Activated CD8-positive, alpha-beta memory T cell treated with anti-CD3 and anti-CD28 coated beads, Interleukin-2, amount 50 U/mL, for 4 hours (primary cell): ENCODE results near the gene AP4S1.
"Not testable (repeated sequence)": the region's sequence is repeated elsewhere in the genome, so short reads cannot be mapped to it uniquely, and the experiment has no call there.

Experiments used
- DNase-seq: peaks from one replicate; pipeline ENCODE4 v3.0.0-alpha.2; 2020

AP4S1 gene

DNA sequence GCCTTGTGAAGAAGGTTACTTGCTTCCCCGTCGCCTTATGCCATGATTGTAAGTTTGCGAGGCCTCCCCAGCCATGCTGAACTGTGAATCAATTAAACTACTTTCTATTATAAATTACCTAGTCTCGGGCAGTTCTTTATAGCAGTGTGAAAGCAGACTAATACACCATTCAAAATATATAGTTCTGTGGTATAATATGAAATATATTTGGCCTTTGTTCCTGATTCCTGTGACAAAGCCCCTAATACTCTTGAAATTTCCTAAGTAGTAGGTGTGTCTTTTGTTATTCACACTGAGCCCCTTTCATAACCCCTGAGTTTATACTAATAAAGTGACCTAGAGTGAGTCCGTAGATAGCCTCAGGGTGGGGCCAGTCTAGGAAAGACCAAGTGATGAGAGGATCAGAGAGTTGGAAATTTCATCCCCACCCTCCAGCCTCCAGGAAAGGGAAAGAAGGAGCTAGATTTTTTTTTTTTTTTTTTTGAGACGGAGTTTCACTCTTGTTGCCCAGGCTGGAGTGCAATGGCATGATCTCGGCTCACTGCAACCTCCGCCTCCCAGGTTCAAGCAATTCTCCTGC, 20.1 kb downstream of the AP4S1 start:
- no peak for DNase-seq

- no peak for DNase-seq
These were observed 22.1 kb downstream of the AP4S1 start for GRCh38 chr14:31047503-31047902.

- no peak for DNase-seq
These were observed 25.6 kb downstream of the AP4S1 start for GRCh38 chr14:31051023-31051422.

DNA sequence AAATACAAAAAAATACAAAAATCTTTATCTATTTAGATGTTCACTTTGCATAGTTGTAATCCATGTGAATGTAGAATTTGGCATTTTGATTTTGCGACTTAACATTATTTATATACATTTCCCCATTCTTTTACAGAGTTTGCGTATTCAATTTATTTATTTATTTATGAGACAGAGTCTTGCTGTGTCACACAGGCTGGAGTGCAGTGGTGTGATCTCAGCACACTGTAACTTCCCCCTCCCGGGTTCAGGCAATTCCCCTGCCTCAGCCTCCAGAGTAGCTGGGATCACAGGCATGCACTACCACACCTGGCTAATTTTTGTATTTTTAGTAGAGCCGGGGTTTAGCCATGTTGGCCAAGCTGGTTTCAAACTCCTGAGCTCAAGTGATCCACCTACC, 26.1 kb downstream of the AP4S1 start:
- no peak for DNase-seq

DNA sequence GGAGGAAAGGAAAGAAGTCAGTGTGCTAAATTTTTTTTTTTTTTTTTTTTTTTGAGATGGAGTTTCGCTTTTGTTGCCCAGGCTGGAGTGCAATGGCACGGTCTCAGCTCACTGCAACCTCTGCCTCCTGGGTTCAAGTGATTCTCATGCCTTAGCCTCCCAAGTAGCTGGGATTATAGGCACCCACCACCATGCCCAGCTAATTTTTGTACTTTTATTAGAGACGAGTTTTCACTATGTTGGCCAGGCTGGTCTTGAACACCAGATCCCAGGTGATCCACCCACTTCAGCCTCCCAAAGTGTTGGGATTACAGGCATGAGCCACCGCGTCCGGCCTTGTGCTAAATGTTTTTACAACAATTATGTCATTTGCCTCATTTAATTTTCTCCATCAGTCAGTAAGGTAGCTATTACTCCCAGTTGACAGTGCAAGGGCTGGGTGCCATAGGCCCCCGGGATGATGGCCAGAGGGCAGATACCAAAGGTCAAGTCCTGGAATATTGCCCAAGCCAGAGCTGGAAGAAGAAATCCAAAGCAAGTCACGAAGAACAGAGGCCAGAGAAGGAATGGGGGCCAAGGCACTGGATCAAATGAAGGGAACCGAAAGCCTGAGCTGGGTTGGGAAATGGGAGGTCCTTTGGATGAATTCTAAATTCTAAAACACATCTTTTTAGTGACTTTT, 27.6 kb downstream of the AP4S1 start:
- DNase-seq, result not testable (repeated sequence)

DNA sequence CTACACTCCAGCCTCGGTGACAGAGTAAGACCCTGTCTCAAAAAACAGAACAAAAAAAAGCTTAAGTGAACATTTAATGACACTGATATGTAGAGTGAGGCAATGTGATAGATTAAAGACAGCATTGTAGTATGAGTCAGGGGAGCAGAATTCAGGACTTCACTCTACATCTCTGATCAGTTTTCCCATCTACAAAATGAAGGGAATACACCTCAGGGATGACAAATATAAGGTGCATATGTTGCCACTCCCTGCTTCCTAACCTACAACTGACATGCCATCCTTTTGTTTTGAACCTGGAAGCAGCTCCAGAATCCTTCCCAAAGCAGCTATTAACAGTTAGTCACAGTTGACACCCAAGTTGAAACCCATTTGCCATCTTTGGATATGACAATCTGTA, 31.6 kb downstream of the AP4S1 start:
- no peak for DNase-seq

GRCh38 chr14:31057701-31058364, 32.4 kb downstream of the AP4S1 start:
- no peak for DNase-seq

- DNase-seq, result no peak
These were observed 33.9 kb downstream of the AP4S1 start for GRCh38 chr14:31059152-31059924.

DNA sequence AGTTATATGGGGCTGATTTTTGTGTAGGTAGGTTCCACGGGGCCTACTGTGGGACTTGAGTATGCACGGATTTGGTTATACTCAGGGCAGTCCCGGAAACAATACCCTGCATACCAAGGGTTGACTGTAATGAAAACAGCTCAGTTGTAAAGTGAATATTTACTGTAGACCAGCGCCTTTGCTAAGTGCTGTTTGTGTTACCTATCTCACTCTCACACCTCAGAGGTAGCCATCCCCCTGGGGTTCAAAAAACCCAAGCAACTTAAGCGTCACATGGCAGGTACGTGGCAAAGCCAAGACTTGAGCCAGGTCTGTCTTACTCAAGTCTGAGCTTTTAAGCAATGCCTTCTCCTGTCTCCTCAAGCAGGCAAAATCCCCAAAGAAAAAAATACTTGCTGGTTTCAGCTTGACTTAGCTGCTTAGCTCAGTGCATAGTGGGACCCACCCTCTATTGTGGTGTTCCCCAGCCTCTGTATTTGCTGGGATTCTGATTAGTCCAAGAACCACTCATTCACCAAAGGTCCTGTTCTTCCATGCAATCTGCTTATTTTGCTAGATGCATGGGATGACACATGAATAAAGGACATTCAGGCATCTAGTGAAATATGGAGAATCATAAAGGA, 34.9 kb downstream of the AP4S1 start:
- no peak for DNase-seq

DNA sequence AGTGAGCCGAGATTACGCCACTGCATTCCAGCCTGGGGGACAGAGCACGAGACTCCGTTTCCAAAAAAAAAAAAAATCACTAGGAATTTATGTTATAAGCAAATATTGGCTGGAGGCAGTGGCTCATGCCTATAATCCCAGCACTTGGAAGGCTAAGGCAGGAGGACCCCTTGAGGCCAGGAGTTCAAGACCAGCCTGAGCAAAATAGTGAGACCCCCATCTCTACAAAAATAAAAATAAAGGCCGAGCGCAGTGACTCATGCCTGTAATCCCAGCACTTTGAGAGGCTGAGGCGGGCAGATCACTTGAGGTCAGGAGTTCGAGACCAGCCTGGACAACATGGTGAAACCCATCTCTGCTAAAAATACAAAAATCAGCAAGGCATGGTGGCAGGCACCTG, 37.5 kb downstream of the AP4S1 start:
- DNase-seq, result not testable (repeated sequence)

DNA sequence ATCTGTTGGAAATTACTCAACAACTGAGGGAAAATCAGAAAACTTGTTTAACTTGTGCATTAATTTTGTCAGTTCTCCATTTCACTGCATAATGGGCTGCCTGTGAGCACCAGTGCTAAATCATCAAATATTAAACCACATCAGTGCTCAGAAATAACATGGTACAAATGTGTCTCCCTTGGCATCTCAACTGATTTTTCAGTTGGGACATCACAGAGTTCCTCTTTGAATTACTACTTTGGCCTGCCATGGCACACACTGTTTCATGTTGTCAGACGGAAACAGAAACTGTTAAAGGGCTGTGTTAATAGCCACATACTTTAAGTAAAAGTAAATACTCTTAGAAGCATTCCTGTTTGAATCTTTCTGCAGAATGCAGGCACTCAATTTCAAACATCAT, 42.8 kb downstream of the AP4S1 start:
- no peak for DNase-seq

DNA sequence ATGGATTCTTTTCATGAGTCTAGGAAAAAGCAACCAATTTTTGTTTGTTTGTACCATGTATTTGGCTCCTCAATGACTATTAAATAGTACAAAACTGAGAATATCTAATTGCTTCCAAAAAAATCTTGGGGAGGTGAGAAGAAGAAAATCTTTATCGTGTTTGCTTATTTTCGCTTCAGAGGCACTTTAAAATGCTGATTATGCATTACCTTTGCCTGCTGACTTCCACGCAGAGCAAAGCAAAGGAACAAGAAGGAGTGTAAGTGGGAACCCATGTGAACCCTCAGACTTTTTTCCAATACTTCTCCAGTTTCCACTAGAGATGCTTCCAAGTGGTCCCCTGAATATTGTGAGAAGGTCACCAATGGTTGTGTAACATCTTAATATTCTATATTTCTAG, 43.9 kb downstream of the AP4S1 start:
- DNase-seq, result no peak

DNA sequence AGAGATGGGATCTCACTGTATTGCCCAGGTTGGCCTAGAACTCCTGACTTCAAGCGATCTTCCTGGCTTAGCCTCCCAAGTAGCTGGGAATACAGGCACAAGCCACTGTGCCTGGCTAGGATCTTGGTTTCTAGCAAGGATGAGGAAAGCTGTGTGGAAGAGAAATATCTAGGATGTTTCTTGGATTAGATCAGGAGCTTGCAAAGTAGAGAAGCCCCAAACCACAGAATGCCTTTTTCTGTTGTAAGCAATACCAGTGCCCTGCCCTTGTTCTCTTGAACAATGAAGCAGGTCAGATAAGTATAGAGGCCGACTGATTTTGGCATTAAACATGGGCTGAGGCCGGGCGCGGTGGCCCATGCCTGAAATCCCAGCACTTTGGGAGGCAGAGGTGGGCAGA, 45.0 kb downstream of the AP4S1 start:
- no peak for DNase-seq

DNA sequence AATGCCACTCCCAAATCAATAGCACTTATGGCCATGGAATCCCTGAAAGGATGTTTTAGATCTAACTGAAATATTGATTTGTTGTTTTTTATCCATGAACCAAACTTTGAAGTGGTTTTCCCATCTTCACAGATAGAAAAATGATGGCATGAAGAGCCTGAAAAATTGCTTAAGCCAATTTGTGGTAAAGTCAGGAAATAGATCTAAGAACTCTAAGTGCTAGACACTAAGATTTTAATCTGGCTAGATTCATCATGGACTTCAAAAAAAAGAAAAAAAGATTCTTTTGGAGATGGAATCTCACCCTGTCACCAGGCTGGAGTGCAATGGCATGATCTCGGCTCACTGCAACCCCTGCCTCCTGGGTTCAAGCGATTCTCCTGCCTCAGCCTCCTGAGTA, 45.7 kb downstream of the AP4S1 start:
- no peak for DNase-seq

- DNase-seq, result no peak
These were observed 49.7 kb downstream of the AP4S1 start for GRCh38 chr14:31075144-31075543.

DNA sequence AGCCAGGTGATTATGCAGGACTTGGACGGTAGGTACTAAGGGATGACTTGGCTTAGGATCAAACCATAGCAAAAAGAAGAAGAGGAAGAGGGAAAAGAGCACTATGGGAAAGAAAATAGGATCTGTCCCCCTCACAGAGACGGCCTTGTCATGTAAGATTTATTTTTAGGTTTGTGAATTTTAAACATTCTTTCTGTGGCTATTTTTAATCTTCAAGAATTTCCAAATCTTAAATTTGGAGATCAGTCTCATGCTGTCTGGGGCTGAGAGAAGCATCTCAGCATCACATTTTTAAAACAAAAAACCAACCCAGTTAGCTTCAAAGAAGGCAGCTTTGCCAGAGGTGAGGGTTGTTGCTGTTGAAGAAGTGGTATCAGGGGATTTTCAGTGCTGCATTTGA, 53.3 kb downstream of the AP4S1 start:
- DNase-seq, result no peak

DNA sequence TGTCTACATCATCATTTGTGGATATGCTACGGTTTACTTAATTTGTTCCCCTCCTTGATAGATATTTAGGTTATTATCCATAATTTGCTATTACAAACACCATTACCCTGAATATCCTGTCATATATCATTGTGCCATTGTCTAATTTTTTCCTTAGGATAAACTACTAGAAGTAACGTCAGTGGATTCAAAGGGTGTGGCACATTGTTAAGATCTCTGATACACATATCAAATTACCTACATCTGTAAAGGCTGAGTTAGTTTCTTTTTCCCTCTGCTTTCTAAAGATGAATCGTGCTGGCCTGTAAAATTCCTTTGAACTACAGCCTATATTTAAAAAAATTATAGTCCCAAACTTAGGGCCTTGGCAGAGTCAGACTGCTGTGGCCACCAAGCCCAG, 54.6 kb downstream of the AP4S1 start:
- no peak for DNase-seq

DNA sequence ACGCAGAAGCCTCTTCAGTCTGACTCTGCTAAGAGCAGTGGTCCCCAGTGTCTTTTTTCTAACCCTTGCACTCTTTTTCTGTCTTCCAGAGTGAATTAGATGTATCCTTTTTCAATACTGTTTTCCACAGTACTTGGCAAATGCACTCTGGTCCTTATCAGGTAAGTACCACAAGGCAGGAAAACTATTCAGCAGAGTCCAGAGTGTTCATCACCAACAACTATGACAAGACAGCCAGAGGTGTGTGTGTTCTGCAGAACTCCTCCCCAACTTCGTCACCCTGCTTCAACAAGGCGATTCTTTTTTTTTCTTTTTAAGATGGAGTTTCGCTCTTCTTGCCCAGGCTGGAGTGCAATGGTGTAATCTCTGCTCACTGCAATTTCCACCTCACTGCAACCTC, 55.0 kb downstream of the AP4S1 start:
- no peak for DNase-seq

DNA sequence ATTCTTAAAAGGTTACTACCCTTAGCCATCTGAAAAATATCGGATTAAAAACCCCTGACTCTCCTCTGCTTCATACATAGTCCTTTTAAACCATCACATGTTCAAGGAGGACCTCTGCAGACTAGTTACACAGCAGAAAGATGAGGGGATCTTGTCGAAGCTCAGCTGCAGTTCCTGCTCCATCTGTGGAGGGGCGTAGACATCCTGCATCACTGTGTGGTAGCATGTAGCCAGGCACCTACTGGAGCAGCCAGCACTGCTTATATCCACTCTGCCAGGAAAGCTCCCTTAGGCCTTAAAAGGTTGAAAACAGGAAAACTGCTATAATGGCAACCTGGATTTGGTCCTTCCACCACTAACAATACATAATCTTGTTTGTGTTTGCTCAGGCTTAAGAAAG, 58.3 kb downstream of the AP4S1 start:
- no peak for DNase-seq

GRCh38 chr14:31084385-31084784, 58.9 kb downstream of the AP4S1 start:
- DNase-seq, result no peak

DNA sequence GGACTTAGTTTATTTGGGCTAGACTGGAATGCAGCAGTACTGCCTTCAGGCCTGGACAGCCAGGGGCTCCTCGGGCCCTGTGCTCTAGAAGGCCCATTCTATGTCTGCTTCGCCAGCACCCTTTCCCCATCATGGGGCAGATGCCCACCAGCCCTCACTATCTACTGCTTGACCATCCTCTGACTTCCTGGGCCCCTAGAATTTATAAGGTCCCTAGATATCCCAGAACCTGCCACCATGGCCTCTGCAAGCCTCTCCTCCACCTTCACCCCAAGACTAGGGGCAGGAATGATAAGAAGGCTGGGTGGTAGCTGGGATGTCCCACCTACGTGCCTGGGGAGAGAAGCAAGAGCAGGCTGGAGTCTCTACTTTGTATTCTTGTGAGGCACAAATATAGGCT, 59.6 kb downstream of the AP4S1 start:
- no peak for DNase-seq

DNA sequence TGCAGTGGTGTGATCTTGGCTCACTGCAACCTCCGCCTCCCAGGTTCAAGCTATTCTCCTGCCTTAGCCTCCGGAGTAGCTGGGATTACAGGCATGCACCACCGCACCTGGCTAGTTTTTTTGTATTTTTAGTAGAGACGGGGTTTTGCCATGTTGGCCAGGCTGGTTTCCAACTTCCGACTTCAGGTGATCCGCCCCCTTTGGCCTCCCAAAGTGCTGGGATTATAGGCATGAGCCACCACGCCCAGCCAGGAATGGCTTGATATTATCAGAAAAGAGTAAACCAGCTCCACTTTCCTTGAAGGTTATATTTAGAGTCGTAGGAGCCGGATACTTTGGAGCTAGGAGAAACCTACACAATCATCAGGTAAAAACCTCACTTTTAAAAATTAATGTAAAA, 61.0 kb downstream of the AP4S1 start:
- not testable (repeated sequence) for DNase-seq
